Erythroblast (primary cell): ENCODE data around the gene MYL12A.
"Not testable (repeated sequence)": the region's sequence is repeated elsewhere in the genome, so short reads cannot be mapped to it uniquely, and the experiment has no call there.

Experiments
- DNase-seq, 2 experiments: peaks; one replicate each; lab custom pipeline; 2025; lab: John Stamatoyannopoulos, UW
- GATA1 ChIP-seq: IDR thresholded peaks from 2 replicates; pipeline ENCODE4 v1.6.1; 2011; ENCODE audit warnings: low read depth, mild to moderate bottlenecking, control low read depth, low read length, moderate library complexity
- POLR2A ChIP-seq: IDR thresholded peaks from 2 replicates; pipeline ENCODE4 v1.6.1; 2011; ENCODE audit warnings: mild to moderate bottlenecking, low read length

Gene MYL12A

DNA sequence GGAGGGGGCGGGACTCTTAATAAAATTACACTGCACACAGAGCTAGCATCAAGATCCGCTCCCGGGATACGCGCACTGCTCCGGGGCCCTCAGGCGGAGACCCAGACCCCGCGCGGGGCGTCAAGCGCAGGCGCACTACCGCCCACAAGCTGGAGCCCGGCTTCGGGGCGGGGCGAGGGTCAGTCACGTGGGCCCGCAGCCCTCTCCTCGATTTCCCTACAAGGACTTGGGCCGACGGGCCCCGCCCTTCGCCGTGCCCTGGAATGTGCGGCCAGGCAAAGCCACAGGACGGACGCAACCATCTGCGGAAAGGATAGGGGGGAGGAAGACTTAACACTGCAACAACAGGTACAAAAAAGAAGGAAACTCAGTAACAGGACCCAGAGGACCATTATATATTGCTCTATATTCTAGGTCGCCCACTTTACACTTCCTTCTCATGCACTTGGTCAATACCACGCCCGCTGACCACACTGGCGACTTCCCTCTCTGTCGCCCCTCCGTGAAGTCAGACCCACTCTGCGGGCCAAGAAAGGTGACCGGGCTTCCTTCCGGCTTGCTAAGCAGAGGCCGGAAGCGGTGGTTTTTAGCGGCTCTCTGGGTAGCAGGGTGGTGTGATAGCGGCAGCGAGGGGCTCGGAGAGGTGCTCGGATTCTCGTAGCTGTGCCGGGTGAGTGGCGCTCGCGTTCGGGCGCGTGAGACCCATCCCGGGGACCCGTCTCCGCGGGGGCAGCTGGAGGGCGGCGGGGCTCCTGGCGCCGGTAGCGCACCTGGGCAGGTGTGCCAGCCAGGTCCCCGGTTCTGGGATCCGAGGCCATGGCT lies at the start of gene MYL12A:
MYL12A (plus strand) TSS at position 562 of the 822 bp plus-strand sequence. CDS start 5,447 bp downstream, outside the sequence.
- TF ChIP-seq POLR2A (peak; percentile 88), GATA1 (no peak)

DNA sequence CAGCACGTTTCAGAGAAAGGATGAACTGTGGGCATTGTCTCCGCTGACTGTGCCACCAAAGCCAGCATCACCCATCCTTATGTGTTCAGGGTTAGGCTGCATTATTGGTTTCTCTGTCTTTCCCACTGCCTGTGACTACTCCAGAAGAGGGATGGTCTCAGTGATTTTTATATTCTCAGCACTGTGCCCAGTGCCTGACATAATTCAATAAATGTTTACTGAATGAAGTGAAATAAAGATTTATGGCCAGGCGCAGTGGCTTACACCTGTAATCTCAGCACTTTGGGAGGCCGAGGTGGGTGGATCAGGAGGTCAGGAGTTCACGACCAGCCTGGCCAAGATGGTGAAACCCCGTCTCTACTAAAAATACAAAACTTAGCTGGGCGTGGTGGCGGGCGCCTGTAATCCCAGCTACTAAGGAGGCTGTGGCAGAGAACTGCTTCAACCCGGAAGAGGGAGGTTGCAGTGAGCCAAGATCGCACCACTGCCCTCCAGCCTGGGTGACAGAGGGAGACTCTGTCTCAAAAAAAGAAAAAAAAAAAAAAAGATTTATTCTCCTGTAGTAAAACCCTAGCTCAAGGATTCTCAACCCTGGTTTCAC lies 49.2 kb upstream of the MYL12A start:
- DNase-seq = not testable (repeated sequence)

More for the DNA sequence above, at the start of gene MYL12A:
- peak; percentile 98 to 99 for DNase-seq

DNA sequence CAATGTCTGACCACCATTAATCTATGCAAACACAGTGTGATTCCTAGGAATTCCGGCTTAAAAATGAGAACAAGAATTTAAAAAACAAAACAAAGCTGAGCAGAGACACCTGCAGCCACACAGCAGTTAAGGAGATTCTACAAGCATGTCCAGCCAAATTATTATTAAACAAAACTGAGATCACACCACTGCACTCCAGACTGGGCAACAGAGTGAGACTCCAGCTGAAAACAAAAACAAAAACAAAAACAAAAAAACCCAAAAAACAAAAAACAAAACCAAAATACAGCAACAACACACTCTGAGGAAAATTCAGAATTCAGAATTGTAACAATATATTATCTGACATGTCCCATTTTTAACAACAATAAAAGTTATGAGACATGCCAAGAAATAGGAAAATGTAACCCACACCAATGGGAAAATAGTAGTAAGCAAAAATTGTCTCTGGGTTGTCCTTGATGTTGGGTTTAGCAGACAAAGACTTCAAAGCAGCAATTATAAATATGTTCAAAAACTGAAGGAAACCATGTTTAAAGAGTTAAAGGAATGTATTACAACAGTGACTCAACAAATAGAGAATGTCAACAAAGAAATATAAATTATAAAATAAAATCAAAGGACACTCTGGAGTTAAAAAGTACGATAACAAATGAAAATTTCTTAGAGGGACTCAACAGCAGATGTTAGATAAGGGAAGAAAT lies 47.5 kb upstream of the MYL12A start:
- no peak for DNase-seq
- TF ChIP-seq GATA1 (no peak), POLR2A (no peak)

DNA sequence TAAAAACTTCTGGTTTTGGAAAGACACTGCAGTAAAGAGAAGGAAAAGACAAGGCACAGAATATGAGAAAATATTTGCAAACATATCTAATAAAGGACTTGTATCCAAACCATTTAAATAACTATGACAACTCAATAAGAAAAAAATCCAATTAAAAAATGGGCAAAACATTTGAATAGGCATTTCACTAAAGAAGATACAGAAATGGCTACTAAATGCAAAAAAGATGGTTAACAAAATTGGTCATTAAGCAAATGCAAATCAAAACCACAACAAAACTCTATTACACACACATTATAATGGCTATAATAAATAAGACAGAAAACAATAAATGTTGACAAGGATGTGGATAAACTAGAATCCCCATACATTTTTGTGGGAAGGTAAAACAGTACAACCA lies 42.4 kb upstream of the MYL12A start:
- no peak for DNase-seq
- TF ChIP-seq GATA1 (no peak), POLR2A (no peak)

DNA sequence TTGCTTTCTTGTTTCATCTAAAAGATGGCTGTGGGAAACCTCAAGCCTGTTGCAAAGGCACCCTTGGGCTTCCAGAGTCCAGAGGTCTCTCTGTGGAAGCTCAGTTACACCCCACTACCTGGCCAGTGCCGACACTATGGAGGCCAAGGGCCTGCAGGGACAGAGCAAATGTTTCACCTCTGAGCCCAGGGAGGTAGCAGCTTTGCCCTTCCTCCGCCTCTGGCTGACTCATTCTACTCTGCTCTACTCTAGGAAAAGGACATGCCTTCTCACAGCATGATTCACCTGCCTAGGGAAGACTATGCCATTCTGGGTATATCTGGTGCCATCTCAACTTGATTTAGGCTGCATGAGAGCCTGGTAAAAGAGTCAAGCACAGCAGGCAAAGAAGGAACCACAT lies 40.0 kb upstream of the MYL12A start:
- no peak for DNase-seq
- TF ChIP-seq GATA1 = no peak
- no peak for TF ChIP-seq POLR2A

DNA sequence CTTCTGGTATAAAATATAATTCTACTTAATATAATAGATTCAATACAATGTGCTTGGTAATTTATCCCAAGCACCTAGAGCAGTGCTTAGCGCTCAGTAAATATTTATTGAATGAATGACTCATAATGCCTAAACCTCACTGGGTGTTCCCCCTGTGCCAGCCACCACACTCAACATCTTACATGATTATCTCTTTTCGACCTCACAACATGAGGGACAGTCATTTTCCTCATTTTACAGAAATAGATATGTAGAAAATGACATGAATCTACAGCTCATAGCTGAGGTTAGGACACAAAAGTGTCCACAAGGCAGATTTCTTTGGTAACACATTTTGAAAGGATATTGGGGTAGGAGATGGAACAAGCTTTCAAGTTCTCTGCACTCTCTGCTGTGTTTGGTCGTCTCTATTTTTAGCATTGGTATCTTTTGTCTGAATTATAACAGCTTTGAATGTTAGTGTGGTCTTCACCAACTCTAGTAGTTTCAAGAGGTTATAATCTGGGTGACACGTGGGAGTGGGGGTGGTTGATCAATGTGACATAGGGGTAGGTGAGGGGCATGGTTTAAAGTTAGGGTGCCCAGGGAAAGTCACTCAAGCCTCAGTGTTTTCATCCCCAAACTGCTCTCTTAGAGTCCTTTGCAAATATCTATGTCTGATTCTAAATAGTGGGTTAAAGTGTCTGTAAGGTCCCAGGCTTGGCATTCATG lies 37.6 kb upstream of the MYL12A start:
- DNase-seq = no peak
- TF ChIP-seq POLR2A = no peak
- TF ChIP-seq GATA1 = no peak

DNA sequence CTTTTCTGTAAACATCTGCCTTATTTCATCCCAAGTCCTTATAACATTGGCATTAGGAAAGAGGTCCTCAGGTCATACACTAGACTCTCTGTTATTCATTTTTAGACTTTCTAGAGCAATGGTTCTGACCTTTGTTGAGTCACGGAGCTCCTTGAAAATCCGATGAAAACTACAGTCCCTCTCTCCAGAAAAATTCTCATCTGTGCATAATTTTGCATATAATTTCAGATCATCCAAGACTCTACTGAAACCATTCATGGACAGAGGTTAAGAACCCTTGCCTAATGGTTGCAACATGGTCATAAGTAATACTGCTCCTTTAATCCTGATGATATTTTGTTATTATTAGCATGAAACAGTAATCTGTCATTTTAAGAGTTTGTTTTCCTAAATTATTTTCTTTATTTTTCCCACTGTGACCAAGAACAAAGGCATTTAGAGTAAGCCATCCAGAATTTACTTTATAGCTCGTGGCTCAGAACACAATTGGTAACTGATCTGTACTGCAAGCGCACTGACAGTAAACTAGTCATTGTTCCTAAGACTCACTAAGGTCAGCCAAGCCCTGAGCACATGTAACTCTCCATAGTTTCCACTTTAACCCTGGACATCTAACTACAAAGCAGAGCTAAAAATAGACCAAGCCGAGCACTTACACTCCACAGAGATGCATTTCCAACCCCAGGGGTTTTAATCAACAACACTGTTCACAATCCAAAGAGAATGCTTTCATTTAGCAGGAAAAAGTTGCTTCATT lies 36.2 kb upstream of the MYL12A start:
- DNase-seq = no peak
- TF ChIP-seq POLR2A = no peak
- TF ChIP-seq GATA1 = no peak

DNA sequence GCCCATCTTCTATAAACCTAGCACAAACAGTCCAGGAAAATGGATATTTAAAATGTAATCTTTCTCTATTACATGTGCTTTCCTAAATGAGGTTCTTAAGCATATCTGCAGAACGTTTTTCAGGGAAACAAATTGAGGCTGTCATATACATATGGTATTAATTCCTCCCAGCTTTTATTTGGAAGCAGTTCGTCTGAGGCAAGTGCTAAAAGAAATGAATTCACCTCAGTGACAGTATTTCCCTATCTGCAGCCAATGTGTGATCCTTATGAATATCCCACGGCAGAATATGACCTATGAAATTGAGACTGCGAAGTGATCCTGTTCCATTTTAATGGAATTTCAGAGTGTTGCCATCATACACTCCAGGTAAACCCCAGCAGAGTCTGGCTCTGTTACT lies 34.9 kb upstream of the MYL12A start:
- TF ChIP-seq POLR2A = no peak
- TF ChIP-seq GATA1 = no peak
- no peak for DNase-seq

DNA sequence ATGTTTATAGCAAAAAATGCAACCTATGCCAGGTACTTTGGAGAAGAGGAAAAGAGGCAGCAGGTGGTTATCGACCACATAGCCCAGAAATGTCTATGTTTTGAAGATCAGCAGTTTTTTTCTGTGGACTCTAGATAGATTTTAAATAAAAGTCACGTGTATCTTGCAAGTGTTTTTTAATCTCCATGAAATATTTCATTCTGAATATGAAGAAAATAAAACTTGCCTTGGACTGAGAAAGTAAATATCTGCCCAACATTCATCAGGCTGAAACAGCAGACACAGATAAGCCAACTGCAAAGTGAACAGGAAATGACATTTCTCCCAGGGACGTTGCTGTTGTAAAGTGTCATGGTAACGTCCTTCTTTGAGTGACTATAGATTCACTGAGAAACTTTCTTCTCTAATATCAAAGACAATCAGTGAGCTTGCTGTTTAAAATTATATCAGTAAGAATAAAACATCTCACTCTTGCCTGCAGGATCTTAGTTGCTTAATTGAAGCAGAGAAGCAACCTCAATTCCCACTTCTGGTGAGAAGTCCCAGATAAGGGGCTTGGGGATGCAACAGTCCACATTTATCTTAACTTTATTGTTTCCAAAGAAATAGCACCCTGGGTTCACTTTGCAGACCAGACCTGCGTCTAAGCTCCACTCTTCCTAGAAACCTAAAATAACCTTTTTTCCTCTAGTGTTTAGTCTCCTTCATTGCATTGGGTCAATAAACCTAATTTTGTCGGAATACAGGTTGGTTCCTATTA lies 34.1 kb upstream of the MYL12A start:
- TF ChIP-seq POLR2A (no peak), GATA1 (no peak)
- DNase-seq = peak; percentile 25 to 48

DNA sequence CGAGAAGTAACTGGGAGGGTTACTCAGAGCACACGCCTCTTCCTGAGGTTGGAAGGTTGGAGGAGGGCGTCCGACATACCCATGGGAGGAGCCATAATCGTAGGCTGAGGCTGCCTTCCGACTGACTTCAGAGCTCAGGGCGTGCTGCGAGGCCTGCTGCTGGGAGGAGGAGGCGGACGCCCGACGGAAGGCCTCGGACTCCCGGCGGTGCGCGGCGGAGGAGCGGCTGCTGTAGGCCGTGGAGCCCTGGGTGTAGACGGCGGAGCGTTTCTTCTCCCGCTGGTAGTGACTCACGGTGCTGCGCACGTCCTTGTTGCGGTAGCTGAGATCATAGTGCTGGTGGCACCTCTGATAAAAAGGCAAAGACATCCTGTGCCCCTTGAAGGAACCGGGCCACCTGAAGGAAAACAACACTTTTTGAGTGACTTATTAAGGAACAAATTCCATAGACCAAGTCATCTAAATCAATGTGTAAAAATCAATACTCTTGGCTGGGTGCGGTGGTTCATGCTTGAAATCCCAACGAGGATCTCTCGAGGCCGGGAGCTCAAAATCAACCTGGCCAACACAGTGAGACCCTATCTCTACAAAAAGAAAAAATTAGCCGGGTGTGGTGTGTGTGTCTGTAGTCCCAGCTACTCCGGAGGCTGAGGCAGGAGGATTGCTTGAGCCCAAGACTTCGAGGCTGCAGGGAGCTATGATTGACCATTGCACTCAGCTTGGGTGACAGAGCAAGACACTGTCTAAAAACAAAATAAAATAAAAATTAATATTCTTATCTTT lies 32.6 kb upstream of the MYL12A start:
- no peak for DNase-seq
- TF ChIP-seq POLR2A (no peak), GATA1 (no peak)

DNA sequence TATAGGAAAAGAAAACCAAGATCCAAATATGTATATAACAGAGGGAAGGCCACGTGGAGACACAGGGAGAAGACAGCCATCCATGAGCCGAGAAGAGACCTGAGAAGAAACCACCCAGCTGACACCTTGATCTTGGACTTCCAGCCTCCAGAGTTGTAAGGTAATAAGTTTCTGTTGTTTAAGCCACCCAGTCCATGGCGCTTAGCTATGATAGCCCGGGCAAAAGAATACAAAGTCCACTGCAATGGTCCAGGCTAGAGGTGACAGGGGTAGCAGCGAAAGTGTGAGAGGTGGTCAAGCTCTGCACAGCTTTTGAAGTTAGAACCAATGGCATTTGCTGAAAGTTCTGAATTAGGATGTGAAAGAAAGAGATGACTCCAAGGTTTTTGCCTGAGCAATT lies 30.6 kb upstream of the MYL12A start:
- no peak for DNase-seq
- no peak for TF ChIP-seq POLR2A
- TF ChIP-seq GATA1 = no peak

DNA sequence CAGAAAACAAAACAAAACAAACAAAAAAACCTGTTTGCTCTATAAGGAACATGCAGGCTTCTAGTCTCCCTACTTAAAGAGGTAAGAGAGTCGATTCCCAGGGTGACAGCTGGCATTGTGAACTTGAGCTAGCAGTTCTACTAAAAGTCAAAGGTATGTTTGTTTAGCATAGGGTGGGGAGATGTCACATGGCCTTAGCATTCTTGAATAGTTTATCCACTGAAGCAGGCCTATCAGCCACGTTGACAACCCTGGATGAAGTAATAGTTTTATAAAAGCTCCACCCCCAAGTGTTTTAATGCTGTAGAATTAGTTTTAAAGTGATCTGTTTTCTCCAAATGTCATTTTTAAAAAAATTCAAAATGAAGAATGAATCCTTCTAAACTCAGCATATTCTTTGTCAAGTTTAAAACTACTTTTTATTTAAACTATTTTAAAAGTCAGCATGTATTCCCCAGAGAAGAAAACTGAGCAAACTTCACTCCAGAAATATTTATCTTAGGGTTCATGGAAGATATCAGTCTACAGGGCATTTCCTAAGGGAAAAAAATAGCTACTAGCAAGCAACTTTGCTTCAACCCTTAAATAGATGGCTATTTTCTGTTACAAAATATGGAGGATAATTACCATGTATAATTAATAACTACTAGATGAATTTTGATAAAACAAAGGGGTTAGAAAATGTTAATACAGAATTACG lies 29.5 kb upstream of the MYL12A start:
- no peak for DNase-seq

More for the DNA sequence above, 29.5 kb upstream of the MYL12A start:
- TF ChIP-seq GATA1 = no peak
- no peak for TF ChIP-seq POLR2A
